Measurements from ENCODE around the gene CCDC54. TPM values are rescaled to one million over a fixed set of nuclear protein-coding genes. Genes with fewer than 3 reads are reported as not detected.
"Not testable (repeated sequence)": the region's sequence is repeated elsewhere in the genome, so short reads cannot be mapped to it uniquely, and the experiment has no call there.

CCDC54 gene
- not detected in 2 replicates for total RNA-seq (2014; rRNA removed; shearing (Covaris generic))

DNA sequence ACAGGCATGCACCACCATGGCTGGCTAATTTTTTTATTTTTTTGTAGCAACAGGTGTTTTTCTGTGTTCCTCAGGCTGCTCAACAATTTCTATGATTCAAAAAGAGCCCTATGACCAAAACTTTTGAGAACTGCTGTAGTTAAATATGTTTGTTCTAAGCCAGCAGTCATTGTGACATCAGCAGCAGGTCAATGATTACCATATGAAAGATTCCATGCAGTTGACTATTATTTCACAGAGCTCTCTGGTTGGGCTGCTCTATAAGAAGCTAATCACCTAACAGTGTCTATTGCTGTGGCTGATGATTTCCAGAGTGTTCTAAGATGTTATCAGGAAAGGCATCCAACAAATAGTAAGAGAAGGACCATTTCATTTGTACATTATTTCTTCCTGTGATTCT is at the start of gene CCDC54:
CCDC54 (plus strand) TSS at position 289 of the 400 bp plus-strand sequence. CDS start 149 bp downstream, outside the sequence.
- no peak for DNase-seq (ENCODE audit: low spot score)

DNA sequence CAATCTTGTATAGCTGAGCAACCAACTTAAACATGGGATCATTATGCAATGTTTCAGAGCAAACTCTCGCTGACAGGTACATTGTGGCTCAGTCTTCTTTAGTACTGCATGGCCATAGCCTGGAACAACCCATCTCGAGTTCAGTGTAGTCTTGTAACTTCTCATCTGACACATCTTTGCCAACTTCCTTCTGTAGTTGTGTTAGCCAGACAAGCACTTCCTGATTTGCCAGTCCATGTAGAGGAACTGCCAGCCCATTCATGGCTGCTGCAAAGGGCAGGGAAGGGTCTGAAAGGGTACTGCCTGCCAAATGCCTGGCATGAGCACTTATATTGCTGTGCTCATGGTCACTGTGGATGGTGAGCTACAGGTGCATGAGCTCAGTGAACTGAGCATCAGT is 49.2 kb upstream of the CCDC54 start:
- DNase-seq (ENCODE audit: low spot score) = no peak

DNA sequence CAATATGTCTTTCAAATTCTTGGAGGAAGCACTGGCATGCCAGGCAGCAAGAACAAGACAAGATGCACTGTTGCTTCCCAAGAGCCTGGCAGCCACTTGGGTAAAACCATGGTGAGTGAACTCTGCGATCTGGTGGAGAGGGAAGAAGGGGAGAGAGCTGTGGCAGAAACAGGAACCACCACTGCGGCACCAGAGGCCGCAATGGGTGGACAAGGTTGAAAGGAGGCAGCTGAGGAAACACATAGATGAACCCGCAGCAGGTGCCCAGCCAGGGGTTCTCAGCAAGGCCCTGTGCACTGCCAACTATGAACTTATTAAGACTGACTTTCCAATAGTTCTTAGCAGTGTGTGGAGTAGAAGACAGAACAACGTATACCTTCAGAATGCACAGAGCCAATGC is 48.2 kb upstream of the CCDC54 start:
- DNase-seq (ENCODE audit: low spot score) = no peak

DNA sequence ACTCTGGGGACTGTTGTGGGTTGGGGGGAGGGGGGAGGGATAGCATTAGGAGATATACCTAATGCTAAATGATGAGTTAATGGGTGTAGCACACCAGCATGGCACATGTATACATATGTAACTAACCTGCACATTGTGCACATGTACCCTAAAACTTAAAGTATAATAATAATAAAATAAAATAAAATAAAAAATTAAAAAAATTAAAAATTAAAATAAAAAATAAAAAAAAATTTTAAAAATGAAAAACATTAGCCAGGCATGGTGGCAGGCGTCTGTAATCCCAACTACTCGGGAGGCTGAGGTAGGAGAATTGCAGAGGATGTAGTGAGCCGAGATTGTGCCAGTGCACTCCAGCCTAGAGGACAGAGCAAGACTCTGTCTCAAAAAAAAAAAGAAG is 37.5 kb upstream of the CCDC54 start:
- DNase-seq (ENCODE audit: low spot score) = not testable (repeated sequence)

GRCh38 chr3:107344722-107345121 is 32.5 kb upstream of the CCDC54 start:
- no peak for DNase-seq (ENCODE audit: low spot score)

GRCh38 chr3:107345822-107346405 is 31.3 kb upstream of the CCDC54 start:
- no peak for DNase-seq (ENCODE audit: low spot score)

DNA sequence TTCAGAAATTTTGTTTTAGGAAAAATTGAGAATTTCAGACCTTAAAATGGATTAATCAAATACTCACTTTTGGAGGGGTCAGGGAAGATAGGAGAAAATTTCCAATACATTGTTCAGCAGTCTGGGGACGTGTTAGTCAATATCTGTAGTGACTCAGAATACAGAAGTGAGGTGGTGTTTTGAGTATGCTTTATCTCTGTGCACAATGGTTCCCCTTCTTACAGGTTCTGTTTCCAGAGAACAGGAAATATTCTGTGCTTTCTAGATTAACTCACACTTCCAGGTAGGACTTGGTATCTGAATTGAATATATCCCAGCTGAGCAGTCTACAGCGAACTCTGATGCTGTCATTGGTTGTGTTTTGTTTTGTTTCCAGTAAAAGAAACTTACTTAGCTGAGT is 30.7 kb upstream of the CCDC54 start:
- no peak for DNase-seq (ENCODE audit: low spot score)

DNA sequence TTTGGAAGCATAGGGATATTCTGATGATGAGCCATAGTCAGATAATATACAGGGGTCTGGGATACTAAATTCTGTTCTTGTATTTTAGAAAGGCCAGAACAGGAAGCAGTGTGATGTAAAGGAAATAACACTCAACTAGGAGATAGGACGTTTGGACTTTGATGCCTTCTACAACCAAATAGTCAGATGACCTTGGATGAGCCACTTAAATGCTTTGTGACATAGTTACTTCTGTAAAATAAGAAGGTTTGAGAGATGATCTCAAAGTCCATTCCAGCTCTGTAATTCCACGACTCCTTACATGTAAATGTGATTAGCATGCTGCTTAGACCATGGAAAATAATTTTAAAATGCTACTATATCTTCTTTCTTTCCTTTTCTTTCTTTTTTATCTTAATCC is 29.5 kb upstream of the CCDC54 start:
- no peak for DNase-seq (ENCODE audit: low spot score)

DNA sequence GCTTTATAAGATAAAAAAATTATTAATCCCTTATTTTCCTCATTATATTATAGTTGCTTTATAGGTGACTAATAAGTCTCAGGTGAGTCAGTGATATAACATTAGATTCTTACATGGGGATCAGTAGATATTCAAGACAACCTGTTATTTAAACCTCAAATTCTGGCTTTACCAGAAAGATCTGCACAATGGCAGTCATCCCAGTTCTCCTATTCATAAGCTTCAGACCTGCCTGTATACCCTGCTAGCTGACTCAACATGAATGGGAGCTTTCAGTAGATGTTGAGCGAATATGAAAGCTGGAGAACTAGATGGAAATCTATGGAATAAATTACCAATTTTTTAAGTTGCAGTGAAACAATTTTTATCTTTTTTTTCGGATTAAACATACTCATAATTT is 20.5 kb upstream of the CCDC54 start:
- no peak for DNase-seq (ENCODE audit: low spot score)

GRCh38 chr3:107361633-107362032 is 15.6 kb upstream of the CCDC54 start:
- no peak for DNase-seq (ENCODE audit: low spot score)

DNA sequence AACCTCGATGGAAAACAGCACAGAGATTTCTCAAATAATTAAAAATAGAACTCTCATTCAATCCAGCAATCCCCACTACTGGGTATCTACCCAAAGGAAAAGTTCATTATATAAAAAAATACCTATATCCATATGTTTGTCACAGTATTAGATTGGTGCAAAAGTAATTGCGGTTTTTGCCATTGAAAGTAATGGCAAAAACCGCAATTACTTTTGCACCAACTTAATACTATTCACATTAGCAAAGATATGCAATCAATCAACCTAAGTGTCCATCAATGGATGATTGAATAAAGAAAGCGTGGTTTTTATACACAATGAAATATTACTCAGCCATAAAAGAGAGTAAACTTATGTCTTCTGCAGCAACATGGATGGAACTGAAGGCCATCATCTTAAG is 12.2 kb upstream of the CCDC54 start:
- DNase-seq (ENCODE audit: low spot score) = no peak

- DNase-seq (ENCODE audit: low spot score) = no peak
Measured at GRCh38 chr3:107366766-107367165, 10.5 kb upstream of the CCDC54 start.

DNA sequence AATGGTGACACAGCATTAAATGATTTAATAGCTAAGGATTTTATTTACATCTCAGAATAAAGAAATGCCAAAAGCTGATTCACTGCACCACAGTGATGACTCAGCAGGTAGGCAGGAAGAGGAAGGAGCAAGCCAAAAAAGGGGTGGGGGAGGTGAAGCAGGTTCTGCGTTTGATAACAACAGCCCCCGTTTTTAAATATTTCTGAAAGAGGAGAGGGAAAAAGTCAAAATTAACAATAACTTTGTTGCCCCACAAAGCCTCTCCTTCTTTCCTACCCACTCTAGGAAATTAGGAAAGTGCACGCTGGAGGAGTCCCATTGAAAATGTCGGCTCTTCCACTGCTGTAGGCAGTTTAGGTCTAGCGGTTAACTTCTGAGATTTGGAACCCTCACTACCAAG is 9.9 kb upstream of the CCDC54 start:
- DNase-seq (ENCODE audit: low spot score) = no peak

DNA sequence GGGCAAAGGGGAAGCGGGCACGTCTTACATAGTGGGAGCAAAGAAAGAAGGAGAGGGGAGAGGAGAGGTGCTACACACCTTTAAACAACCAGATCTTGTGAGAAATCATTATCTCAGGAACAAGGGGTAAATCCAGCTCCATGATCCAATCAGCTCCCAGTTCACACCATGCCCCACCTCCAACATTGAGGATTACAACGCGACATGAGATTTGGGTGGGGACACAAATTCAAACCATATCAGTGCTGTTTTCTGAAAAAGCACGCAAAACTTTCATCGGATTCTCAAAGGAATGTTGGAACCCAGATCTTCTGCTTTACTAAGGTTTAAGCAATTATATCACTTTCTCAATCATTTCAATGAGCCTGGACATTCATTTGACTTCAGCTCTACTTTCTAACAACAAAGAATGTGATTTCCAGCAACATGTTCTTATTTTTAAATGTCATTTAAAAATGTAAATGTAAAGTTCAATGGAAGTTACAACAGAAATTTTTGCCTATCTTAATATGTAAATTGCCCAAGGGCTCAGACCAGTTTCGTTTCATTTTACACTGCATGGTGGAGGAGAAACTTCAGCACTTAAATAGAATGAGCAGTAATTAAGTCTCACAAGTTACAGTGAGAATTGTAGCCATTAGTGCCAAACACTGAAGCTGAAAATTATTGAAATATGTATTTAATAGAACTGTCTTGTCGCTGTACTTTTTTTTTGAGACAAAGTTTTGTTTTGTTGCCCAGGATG is 8.4 kb upstream of the CCDC54 start:
- no peak for DNase-seq (ENCODE audit: low spot score)

- no peak for DNase-seq (ENCODE audit: low spot score)
Measured at GRCh38 chr3:107369791-107370190, 7.4 kb upstream of the CCDC54 start.

GRCh38 chr3:107370907-107371306 is 6.3 kb upstream of the CCDC54 start:
- DNase-seq (ENCODE audit: low spot score) = peak; percentile 23

DNA sequence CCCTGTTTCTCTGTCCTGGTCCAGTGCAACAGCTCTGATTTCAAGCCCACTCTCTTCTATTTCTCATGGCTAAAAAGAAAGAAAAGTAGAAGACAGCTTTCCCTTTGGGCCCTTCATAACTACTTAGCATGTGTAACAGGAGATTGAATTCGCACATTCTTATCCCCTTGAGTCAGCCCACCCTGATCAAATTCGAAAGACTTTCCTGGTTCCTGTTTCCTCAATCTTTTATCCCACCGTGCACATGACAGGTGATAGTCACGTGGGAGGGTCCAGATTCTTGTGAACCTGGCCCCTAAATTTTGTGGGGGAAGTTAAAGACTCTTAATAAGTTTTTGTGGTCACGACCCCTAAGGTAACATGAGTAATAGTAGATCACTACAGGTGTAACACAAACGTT is 4.7 kb upstream of the CCDC54 start:
- no peak for DNase-seq (ENCODE audit: low spot score)

DNA sequence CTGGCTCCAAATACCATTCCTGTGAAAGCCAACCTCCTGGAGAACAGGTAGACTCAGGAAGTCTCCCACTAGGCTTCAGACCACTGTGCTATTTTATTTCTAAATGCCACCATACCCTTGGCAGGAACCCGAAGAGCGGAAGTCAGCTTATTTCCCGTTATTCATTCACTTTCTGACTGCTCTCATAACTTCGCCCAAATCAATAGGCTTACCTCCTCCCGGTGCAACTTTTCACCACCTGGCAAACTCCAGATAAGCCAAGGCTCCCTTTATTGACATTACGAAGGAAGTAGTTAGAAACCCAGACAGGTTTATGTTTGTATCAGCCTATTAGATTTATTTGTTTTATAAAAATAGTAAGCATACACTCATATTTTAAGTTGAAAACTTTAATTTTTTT is 3.3 kb upstream of the CCDC54 start:
- DNase-seq (ENCODE audit: low spot score) = no peak

DNA sequence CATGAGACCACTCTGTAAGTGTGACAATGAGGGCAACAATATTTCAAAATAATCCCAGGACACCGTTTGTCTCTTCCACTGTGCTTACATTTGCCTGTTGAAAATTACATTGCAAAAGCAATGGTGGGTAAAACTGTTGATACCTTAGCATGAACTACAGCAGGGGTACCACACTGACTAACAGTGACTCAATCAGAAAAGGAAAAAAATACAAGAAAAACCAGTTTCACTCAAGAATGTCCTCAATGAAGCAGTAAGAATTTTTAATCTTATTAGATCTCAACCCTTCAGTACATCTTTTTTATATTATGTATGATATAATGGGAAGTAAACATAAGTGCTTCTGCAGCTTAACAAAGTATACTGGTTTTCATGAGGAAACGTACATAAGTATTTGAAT is 1.6 kb upstream of the CCDC54 start:
- DNase-seq (ENCODE audit: low spot score) = no peak

GRCh38 chr3:107382631-107383030 is 5.4 kb downstream of the CCDC54 start:
- no peak for DNase-seq (ENCODE audit: low spot score)

DNA sequence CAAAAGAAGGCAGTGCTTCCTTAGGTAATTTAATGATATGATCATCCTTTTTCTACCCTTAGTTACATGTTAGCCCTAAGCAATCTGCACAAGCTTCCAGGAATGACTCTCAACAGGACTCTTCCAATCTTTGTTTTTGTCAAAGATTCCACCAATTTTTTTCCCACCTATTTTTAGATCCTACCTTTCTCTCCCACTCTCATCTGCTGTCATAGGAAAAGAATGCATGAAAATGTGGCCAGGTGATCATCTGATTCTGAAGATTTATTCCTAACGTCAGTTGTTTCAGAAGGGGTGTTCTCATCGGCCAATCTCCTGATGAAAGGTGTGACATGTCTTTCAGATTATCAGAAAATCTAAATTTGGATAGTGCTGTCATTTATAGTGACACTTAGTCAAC is 7.2 kb downstream of the CCDC54 start:
- no peak for DNase-seq (ENCODE audit: low spot score)

DNA sequence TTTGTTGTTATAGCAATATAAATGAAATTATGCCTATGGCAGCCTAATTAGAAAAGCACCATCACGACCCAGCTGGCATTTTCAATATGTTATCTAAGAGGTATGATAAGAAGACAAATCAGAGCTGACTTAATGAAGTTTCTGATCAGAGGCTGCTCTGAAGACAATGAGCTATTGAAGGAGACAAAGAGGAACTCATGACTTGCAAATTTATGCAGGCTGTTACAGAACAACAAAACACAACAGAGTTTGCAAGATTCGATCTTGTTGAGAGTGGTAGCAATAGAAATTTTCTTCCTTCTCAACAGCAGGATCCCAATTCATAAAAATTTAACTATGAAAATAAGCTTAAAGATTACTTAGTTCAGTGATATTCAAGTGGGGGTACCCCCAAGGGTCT is 7.7 kb downstream of the CCDC54 start:
- DNase-seq (ENCODE audit: low spot score) = no peak

DNA sequence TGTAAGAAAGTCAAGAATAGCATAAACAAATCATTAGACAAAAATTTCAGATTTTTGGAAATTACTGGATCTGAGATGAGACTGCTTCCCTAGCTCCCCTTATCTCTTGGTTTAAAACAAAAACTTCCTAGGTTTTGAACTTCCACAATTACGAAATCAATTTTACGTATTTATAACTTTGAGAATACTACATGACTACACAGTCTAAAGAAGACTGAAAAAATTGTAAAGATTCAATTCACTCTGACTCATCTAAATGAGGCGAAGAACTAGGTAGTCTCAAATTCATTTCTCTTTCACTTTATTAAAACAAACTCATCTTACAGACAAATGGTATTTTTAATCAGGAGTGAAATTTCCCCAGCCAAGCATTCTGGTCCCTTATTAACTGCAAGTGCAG is 10.3 kb downstream of the CCDC54 start:
- DNase-seq (ENCODE audit: low spot score) = no peak
